ENCODE data around the gene FAM131C. TPM values are rescaled to one million over a fixed set of nuclear protein-coding genes. Genes with fewer than 3 reads are reported as not detected.

Gene FAM131C
- total and polyA plus RNA-seq, 10 of the 15 experiments (the other 5 are each of a cell fraction or from before 2014, with no cell fraction given): 0.03 TPM; not detected in 9

DNA sequence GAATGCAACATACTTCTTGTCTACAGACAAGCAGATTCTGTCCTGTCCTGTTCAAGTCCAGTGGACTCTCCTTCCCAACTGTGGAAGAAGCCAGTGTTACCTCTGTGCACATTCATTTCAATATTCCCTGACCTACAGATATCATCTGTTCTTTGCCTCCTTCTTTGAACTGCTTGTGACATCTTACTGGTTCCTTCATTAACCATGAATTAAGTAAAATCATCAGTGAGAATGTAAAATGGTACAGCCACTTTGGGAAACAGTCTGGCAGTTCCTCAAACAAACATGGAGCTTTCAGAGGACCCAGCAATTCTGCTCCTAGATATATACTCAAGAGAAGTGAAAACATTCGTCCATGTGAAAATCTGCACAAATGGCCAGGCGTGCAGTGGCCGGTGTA, 62.6 kb downstream of the FAM131C start:
- no TSS peak for BruUV-seq (replicated peaks)
- RAD21 ChIA-PET (ENCODE audit: unreplicated experiment): interaction anchor here (1.5 to 4.2 kb wide), 4 partner anchors 21 to 215 kb away, joined by 4 to 26 read pairs (median 5); no protein-coding TSS in a partner anchor
- Histone ChIP-seq H3K27ac (ENCODE audit: control insufficient read depth, insufficient read depth) (no peak overlapping the region), H3K9ac (ENCODE audit: control insufficient read depth, insufficient read depth, low read length) (no peak overlapping the region), H4K20me1 (ENCODE audit: control insufficient read depth, insufficient read depth) (no peaks in the 10 kb centered on the region), H3K4me2 (ENCODE audit: control insufficient read depth, insufficient read depth) (no peak overlapping the region), H2AFZ (ENCODE audit: control insufficient read depth, low read depth, low read length) (no peak overlapping the region), H3K27me3 (replicated peaks in 1 of 2; ENCODE audit: control insufficient read depth in 2 of 2, insufficient read depth in 2 of 2, low read length in 1 of 2) (no peaks in the 10 kb centered on the region; a peak in 1 of 4 replicates), H3K36me3 (ENCODE audit: control insufficient read depth in 2 of 2, insufficient read depth in 2 of 2, low read length in 1 of 2) (no peaks in the 10 kb centered on the region), H3K9me3 (replicated peaks; ENCODE audit: control insufficient read depth, insufficient read depth, low read length) (no peaks in the 10 kb centered on the region), H3K79me2 (ENCODE audit: control insufficient read depth, insufficient read depth, low read length) (no peaks in the 10 kb centered on the region), H3K4me1 (ENCODE audit: control insufficient read depth, insufficient read depth, low read length) (peaks cover 38% of the 10 kb centered on the region), H3K4me3 (no peak overlapping the region)
- 70% methylated on average over 3 of the region's 3 CpGs for WGBS (ENCODE audit: insufficient coverage, insufficient replicate concordance, low lambda C conversion rate, missing lambda C conversion rate)
- SMC1A ChIA-PET (ENCODE audit: uncharacterized antibody, unreplicated experiment): interaction anchor here (0.6 to 6.5 kb wide), 12 partner anchors 13 to 216 kb away, joined by 3 to 57 read pairs (median 4); no protein-coding TSS in a partner anchor
- intact Hi-C loops (cut with micrococcal nuclease; ENCODE audit: unreplicated experiment): no loop called here
- in situ Hi-C loops (cut with MboI): no loop called here
- TF ChIP-seq IRF3 (IDR thresholded peaks at IDR 0.05) (no peak), IKZF1 (conservative IDR thresholded peaks at IDR 0.05) (no peak)
- DNase-seq (ENCODE audit: low read depth, low spot score) (no peak), ATAC-seq (no peak), FAIRE-seq (no peak)
- POLR2A ChIA-PET: no interaction called here
- CTCF ChIA-PET: interaction anchor here (1.2 to 7.5 kb wide), 10 partner anchors 8 to 219 kb away, joined by 3 to 81 read pairs (median 6); partner anchors contain the start of genes CLCNKA and HSPB7

DNA sequence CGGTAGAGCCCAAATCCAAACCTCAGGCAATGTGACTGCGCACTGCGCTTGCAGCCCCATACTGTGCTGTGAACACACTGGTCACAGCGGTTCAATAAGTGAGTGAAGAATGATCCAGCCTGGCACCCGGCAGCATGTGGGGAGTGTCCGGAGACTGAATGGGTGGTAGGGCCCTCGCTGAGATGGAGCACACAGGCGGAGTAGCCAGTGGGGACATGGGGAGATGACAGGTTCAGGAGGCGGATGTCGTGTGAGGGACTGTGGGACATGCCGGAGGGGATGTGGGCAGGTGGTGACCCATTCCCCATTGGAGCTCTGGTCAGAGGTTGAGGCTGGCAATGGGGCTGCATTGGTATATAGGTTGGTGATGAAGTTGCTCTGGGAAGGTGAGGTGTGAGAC, 63.8 kb downstream of the FAM131C start:
- no TSS peak for BruUV-seq (replicated peaks)
- peaks cover 40% of the 10 kb centered on the region for H3K4me1 ChIP-seq (ENCODE audit: control insufficient read depth, insufficient read depth, low read length)
- ChIA-PET CTCF (interaction anchor here (0.9 to 7.5 kb wide), 26 partner anchors 9 to 216 kb away, joined by 3 to 81 read pairs (median 4); partner anchors contain the start of genes CLCNKA and HSPB7), POLR2A (no interaction called here), RAD21 (ENCODE audit: unreplicated experiment) (interaction anchor here (0.6 to 4.2 kb wide), 8 partner anchors 10 to 218 kb away, joined by 3 to 26 read pairs (median 4); no protein-coding TSS in a partner anchor), SMC1A (ENCODE audit: uncharacterized antibody, unreplicated experiment) (interaction anchor here (0.7 to 6.5 kb wide), 9 partner anchors 12 to 313 kb away, joined by 3 to 57 read pairs (median 5); no protein-coding TSS in a partner anchor)
- no peak overlapping the region for H2AFZ ChIP-seq (ENCODE audit: control insufficient read depth, low read depth, low read length)
- intact Hi-C loops (cut with micrococcal nuclease; ENCODE audit: unreplicated experiment) (loop anchor here (1.0 to 5.0 kb wide), 4 partner anchors 24 to 207 kb away; no protein-coding TSS in a partner anchor), in situ Hi-C loops (cut with MboI) (no loop called here)
- H3K4me3 ChIP-seq: no peak overlapping the region
- TF ChIP-seq TBL1XR1 (IDR thresholded peaks at IDR 0.05; ENCODE audit: low read depth, low read length): no peak
- TF ChIP-seq, protein P1, sequence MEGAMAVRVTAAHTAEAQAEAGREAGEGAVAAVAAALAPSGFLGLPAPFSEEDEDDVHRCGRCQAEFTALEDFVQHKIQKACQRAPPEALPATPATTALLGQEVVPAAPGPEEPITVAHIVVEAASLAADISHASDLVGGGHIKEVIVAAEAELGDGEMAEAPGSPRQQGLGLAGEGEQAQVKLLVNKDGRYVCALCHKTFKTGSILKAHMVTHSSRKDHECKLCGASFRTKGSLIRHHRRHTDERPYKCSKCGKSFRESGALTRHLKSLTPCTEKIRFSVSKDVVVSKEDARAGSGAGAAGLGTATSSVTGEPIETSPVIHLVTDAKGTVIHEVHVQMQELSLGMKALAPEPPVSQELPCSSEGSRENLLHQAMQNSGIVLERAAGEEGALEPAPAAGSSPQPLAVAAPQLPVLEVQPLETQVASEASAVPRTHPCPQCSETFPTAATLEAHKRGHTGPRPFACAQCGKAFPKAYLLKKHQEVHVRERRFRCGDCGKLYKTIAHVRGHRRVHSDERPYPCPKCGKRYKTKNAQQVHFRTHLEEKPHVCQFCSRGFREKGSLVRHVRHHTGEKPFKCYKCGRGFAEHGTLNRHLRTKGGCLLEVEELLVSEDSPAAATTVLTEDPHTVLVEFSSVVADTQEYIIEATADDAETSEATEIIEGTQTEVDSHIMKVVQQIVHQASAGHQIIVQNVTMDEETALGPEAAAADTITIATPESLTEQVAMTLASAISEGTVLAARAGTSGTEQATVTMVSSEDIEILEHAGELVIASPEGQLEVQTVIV (IDR thresholded peaks at IDR 0.05; ENCODE audit: borderline replicate concordance, partially characterized antibody): no peak
- TF ChIP-seq CBFB (IDR thresholded peaks at IDR 0.05; ENCODE audit: low read depth): no peak
- no peak for TF ChIP-seq CEBPB (IDR thresholded peaks at IDR 0.05; ENCODE audit: borderline replicate concordance in 1 of 2, low read depth in 2 of 2, low read length in 2 of 2)
- no peak for TF ChIP-seq KDM1A (IDR thresholded peaks at IDR 0.05; ENCODE audit: borderline replicate concordance)
- TF ChIP-seq SPI1 (IDR thresholded peaks at IDR 0.05; ENCODE audit: borderline replicate concordance, insufficient read depth, low read depth, low read length): no peak
- FAIRE-seq (no peak), ATAC-seq (no peak), DNase-seq (ENCODE audit: low read depth, low spot score) (no peak)
- no peaks in the 10 kb centered on the region; a peak in 1 of 4 replicates for H3K27me3 ChIP-seq (replicated peaks in 1 of 2; ENCODE audit: control insufficient read depth in 2 of 2, insufficient read depth in 2 of 2, low read length in 1 of 2)
- no peak overlapping the region for H3K9ac ChIP-seq (ENCODE audit: control insufficient read depth, insufficient read depth, low read length)
- no peaks in the 10 kb centered on the region for H3K79me2 ChIP-seq (ENCODE audit: control insufficient read depth, insufficient read depth, low read length)
- no peaks in the 10 kb centered on the region for H3K9me3 ChIP-seq (replicated peaks; ENCODE audit: control insufficient read depth, insufficient read depth, low read length)
- no peak overlapping the region for H3K27ac ChIP-seq (ENCODE audit: control insufficient read depth, insufficient read depth)
- H3K4me2 ChIP-seq (ENCODE audit: control insufficient read depth, insufficient read depth): no peak overlapping the region
- H4K20me1 ChIP-seq (ENCODE audit: control insufficient read depth, insufficient read depth): no peaks in the 10 kb centered on the region
- 69% methylated on average over 11 of the region's 11 CpGs for WGBS (ENCODE audit: insufficient coverage, insufficient replicate concordance, low lambda C conversion rate, missing lambda C conversion rate)
- no peaks in the 10 kb centered on the region for H3K36me3 ChIP-seq (ENCODE audit: control insufficient read depth in 2 of 2, insufficient read depth in 2 of 2, low read length in 1 of 2)

All from GM12878 (cell line).